HPDE6-E6E7 (cell line): Measurements from ENCODE around the gene KISS1R.

Experiments used
- DNase-seq: peaks from one replicate; pipeline ENCODE4 v3.0.0; 2011; ENCODE audit warnings: missing footprints; ENCODE audit errors: extremely low spot score

Gene KISS1R

GRCh38 chr19:938233-938923 lies 21.2 kb downstream of the KISS1R start:
- no peak for DNase-seq

GRCh38 chr19:939439-939838 lies 22.3 kb downstream of the KISS1R start:
- DNase-seq, result no peak

GRCh38 chr19:939922-940321 lies 22.8 kb downstream of the KISS1R start:
- no peak for DNase-seq

GRCh38 chr19:940591-941291 lies 23.6 kb downstream of the KISS1R start:
- peak; percentile 61 for DNase-seq

- no peak for DNase-seq
Observed at GRCh38 chr19:941292-942132, 24.4 kb downstream of the KISS1R start.

GRCh38 chr19:942133-942645 lies 25.1 kb downstream of the KISS1R start:
- no peak for DNase-seq

GRCh38 chr19:943551-944170 lies 26.5 kb downstream of the KISS1R start:
- no peak for DNase-seq

GRCh38 chr19:944171-944567 lies 27.0 kb downstream of the KISS1R start:
- DNase-seq, result no peak

- no peak for DNase-seq
Observed at GRCh38 chr19:944663-945241, 27.6 kb downstream of the KISS1R start.

- DNase-seq, result no peak
Observed at GRCh38 chr19:945401-946252, 28.5 kb downstream of the KISS1R start.

- no peak for DNase-seq
Observed at GRCh38 chr19:947090-947706, 30.1 kb downstream of the KISS1R start.

GRCh38 chr19:947707-948539 lies 30.8 kb downstream of the KISS1R start:
- no peak for DNase-seq

GRCh38 chr19:948842-949496 lies 31.8 kb downstream of the KISS1R start:
- DNase-seq, result no peak

- DNase-seq, result no peak
Observed at GRCh38 chr19:950352-951066, 33.4 kb downstream of the KISS1R start.

- no peak for DNase-seq
Observed at GRCh38 chr19:952049-952679, 35.0 kb downstream of the KISS1R start.

- DNase-seq, result peak; percentile 77
Observed at GRCh38 chr19:952680-953444, 35.7 kb downstream of the KISS1R start.
